Activated CD4-positive, alpha-beta T cell treated with anti-CD3 and anti-CD28 coated beads, Interleukin-2, amount 50 U/mL, for 1 hour (primary cell): Measurements from ENCODE around the gene IL17B.
"Not testable (repeated sequence)": the region's sequence is repeated elsewhere in the genome, so short reads cannot be mapped to it uniquely, and the experiment has no call there.

Experiments
- DNase-seq: peaks from one replicate; pipeline ENCODE4 v3.0.0-alpha.2; 2020

IL17B gene

GRCh38 chr5:149399775-149400174 lies 20.7 kb upstream of the IL17B start:
- DNase-seq = no peak

- DNase-seq = not testable (repeated sequence)
Observed at GRCh38 chr5:149398747-149399266, 19.7 kb upstream of the IL17B start.

- DNase-seq = no peak
Observed at GRCh38 chr5:149397530-149397929, 18.4 kb upstream of the IL17B start.

GRCh38 chr5:149394996-149395395 lies 15.9 kb upstream of the IL17B start:
- not testable (repeated sequence) for DNase-seq

- no peak for DNase-seq
Observed at GRCh38 chr5:149392718-149393117, 13.6 kb upstream of the IL17B start.

GRCh38 chr5:149391524-149391923 lies 12.4 kb upstream of the IL17B start:
- no peak for DNase-seq

- DNase-seq = not testable (repeated sequence)
Observed at GRCh38 chr5:149391076-149391475, 12.0 kb upstream of the IL17B start.

GRCh38 chr5:149389552-149390495 lies 10.7 kb upstream of the IL17B start:
- DNase-seq = no peak

GRCh38 chr5:149388498-149389190 lies 9.6 kb upstream of the IL17B start:
- DNase-seq = no peak

GRCh38 chr5:149387982-149388381 lies 8.9 kb upstream of the IL17B start:
- no peak for DNase-seq

- DNase-seq = no peak
Observed at GRCh38 chr5:149387081-149387631, 8.1 kb upstream of the IL17B start.

GRCh38 chr5:149386166-149386565 lies 7.1 kb upstream of the IL17B start:
- no peak for DNase-seq

GRCh38 chr5:149383399-149383798 lies 4.3 kb upstream of the IL17B start:
- DNase-seq = no peak

- DNase-seq = no peak
Observed at GRCh38 chr5:149382517-149383220, 3.6 kb upstream of the IL17B start.

GRCh38 chr5:149381986-149382338 lies 2.9 kb upstream of the IL17B start:
- DNase-seq = peak; percentile 73

- no peak for DNase-seq
Observed at GRCh38 chr5:149381261-149381985, 2.3 kb upstream of the IL17B start.

- DNase-seq = no peak
Observed at GRCh38 chr5:149380466-149381121, 1.5 kb upstream of the IL17B start.

- no peak for DNase-seq
Observed at GRCh38 chr5:149379818-149380374, 804 bp upstream of the IL17B start.

- no peak for DNase-seq
Observed at GRCh38 chr5:149378241-149378820, 761 bp downstream of the IL17B start.

- DNase-seq = no peak
Observed at GRCh38 chr5:149376711-149377447, 2.2 kb downstream of the IL17B start.
